ENCODE results near the gene HNRNPH3.

- no peak for TF ChIP-seq SUZ12 (IDR thresholded peaks at IDR 0.05)
- TF ChIP-seq BHLHE40 (IDR thresholded peaks at IDR 0.05; ENCODE audit: borderline replicate concordance) = no peak
- no peak for TF ChIP-seq TARDBP (IDR thresholded peaks at IDR 0.05)
- TF ChIP-seq PKNOX1 (IDR thresholded peaks at IDR 0.05) = no peak
- TF ChIP-seq FOXM1 (IDR thresholded peaks at IDR 0.05; ENCODE audit: borderline replicate concordance) = no peak
- TF ChIP-seq FOXK2 (IDR thresholded peaks at IDR 0.05) = no peak
- TF ChIP-seq FOXA1 (IDR thresholded peaks at IDR 0.05) = no peak
- TF ChIP-seq LEF1 (IDR thresholded peaks at IDR 0.05; ENCODE audit: borderline replicate concordance) = no peak
- TF ChIP-seq L3MBTL2 (conservative IDR thresholded peaks at IDR 0.05) = no peak
- TF ChIP-seq NFRKB (IDR thresholded peaks at IDR 0.05) = no peak
- TF ChIP-seq ELF4 (IDR thresholded peaks at IDR 0.05) = no peak
- TF ChIP-seq ZNF384 (IDR thresholded peaks at IDR 0.05) = no peak
- no peak for TF ChIP-seq ARNT (IDR thresholded peaks at IDR 0.05)
Observed at GRCh38 chr10:68362590-68362989, 30.7 kb downstream of the HNRNPH3 start.

Measured in HEK293T (cell line).